NCI-H1436 (cell line): ENCODE data around the gene FBLN2.

Source experiments
- DNase-seq: peaks from one replicate; lab custom pipeline; 2025; lab: John Stamatoyannopoulos, UW

Gene FBLN2

GRCh38 chr3:13567684-13568514 is 19.0 kb downstream of the FBLN2 start:
- no peak for DNase-seq

GRCh38 chr3:13568515-13569028 is 19.6 kb downstream of the FBLN2 start:
- DNase-seq, result no peak

- DNase-seq, result no peak
Measured at GRCh38 chr3:13569201-13569600, 20.3 kb downstream of the FBLN2 start.

GRCh38 chr3:13569641-13570390 is 20.9 kb downstream of the FBLN2 start:
- no peak for DNase-seq

- no peak for DNase-seq
Measured at GRCh38 chr3:13570391-13571194, 21.7 kb downstream of the FBLN2 start.

GRCh38 chr3:13571264-13571663 is 22.3 kb downstream of the FBLN2 start:
- no peak for DNase-seq

- DNase-seq, result no peak
Measured at GRCh38 chr3:13571831-13572750, 23.2 kb downstream of the FBLN2 start.

- no peak for DNase-seq
Measured at GRCh38 chr3:13572926-13573623, 24.1 kb downstream of the FBLN2 start.

- DNase-seq, result no peak
Measured at GRCh38 chr3:13574083-13574797, 25.3 kb downstream of the FBLN2 start.

GRCh38 chr3:13574798-13575451 is 26.0 kb downstream of the FBLN2 start:
- no peak for DNase-seq

- no peak for DNase-seq
Measured at GRCh38 chr3:13575459-13576061, 26.6 kb downstream of the FBLN2 start.

GRCh38 chr3:13577181-13578121 is 28.5 kb downstream of the FBLN2 start:
- DNase-seq, result no peak

- no peak for DNase-seq
Measured at GRCh38 chr3:13578251-13578650, 29.3 kb downstream of the FBLN2 start.

- DNase-seq, result no peak
Measured at GRCh38 chr3:13579063-13579462, 30.1 kb downstream of the FBLN2 start.

GRCh38 chr3:13580256-13581023 is 31.5 kb downstream of the FBLN2 start:
- DNase-seq, result no peak

GRCh38 chr3:13581485-13582365 is 32.8 kb downstream of the FBLN2 start:
- DNase-seq, result no peak
